ENCODE results near the gene GPR17. TPM values are rescaled to one million over a fixed set of nuclear protein-coding genes. Genes with fewer than 3 reads are reported as not detected.

The GPR17 gene
- total RNA-seq, 2 experiments from 2014 or later: 0.22 TPM; not detected in 1

GRCh38 chr2:127606625-127607398, 39.1 kb upstream of the GPR17 start:
- no peak for DNase-seq (ENCODE audit: low spot score)
- Histone ChIP-seq H3K4me2 (ENCODE audit: low read length) (no peak overlapping the region), H2AFZ (ENCODE audit: low read length) (no peak overlapping the region), H3K79me2 (ENCODE audit: insufficient read depth, low read depth, low read length) (no peaks in the 10 kb centered on the region), H3K27ac (ENCODE audit: low read depth, low read length, poor library complexity, severe bottlenecking) (no peak overlapping the region), H3K36me3 (ENCODE audit: insufficient read depth, low read length) (no peaks in the 10 kb centered on the region), H3K9me3 (ENCODE audit: low read length) (no peaks in the 10 kb centered on the region), H4K20me1 (ENCODE audit: insufficient read depth, low read length) (no peaks in the 10 kb centered on the region), H3K9me2 (ENCODE audit: insufficient read depth, low read length) (no peaks in the 10 kb centered on the region), H3K4me3 (ENCODE audit: low read depth, low read length, poor library complexity, severe bottlenecking) (no peak overlapping the region), H3K4me1 (ENCODE audit: insufficient read depth, low read length, poor library complexity, severe bottlenecking) (no peaks in the 10 kb centered on the region)
- ChIA-PET POLR2A (no interaction called here), CTCF (ENCODE audit: unreplicated experiment) (no interaction called here)
- BruUV-seq (replicated peaks): no TSS peak
- intact Hi-C loops (cut with micrococcal nuclease; ENCODE audit: unreplicated experiment): no loop called here
- TF ChIP-seq CTCF (conservative IDR thresholded peaks at IDR 0.05; ENCODE audit: low read length) (no peak), EZH2phosphoT487 (IDR thresholded peaks at IDR 0.05; ENCODE audit: borderline replicate concordance, low read depth, low read length) (no peak)

- intact Hi-C loops (cut with micrococcal nuclease; ENCODE audit: unreplicated experiment): no loop called here
- Histone ChIP-seq H3K79me2 (ENCODE audit: insufficient read depth, low read depth, low read length) (no peaks in the 10 kb centered on the region), H2AFZ (ENCODE audit: low read length) (no peak overlapping the region), H3K9me2 (ENCODE audit: insufficient read depth, low read length) (no peaks in the 10 kb centered on the region), H3K4me2 (ENCODE audit: low read length) (no peak overlapping the region), H3K9me3 (ENCODE audit: low read length) (no peaks in the 10 kb centered on the region), H3K36me3 (ENCODE audit: insufficient read depth, low read length) (no peaks in the 10 kb centered on the region), H3K4me1 (ENCODE audit: insufficient read depth, low read length, poor library complexity, severe bottlenecking) (no peaks in the 10 kb centered on the region), H3K4me3 (ENCODE audit: low read depth, low read length, poor library complexity, severe bottlenecking) (no peak overlapping the region), H3K27ac (ENCODE audit: low read depth, low read length, poor library complexity, severe bottlenecking) (no peak overlapping the region), H4K20me1 (ENCODE audit: insufficient read depth, low read length) (no peaks in the 10 kb centered on the region)
- TF ChIP-seq CTCF (conservative IDR thresholded peaks at IDR 0.05; ENCODE audit: low read length) (no peak), EZH2phosphoT487 (IDR thresholded peaks at IDR 0.05; ENCODE audit: borderline replicate concordance, low read depth, low read length) (no peak)
- CTCF ChIA-PET (ENCODE audit: unreplicated experiment): no interaction called here
- POLR2A ChIA-PET: interaction anchor here (0.7 kb wide), 1 partner anchor 31 kb away, joined by 3 read pairs; no protein-coding TSS in a partner anchor
- DNase-seq (ENCODE audit: low spot score): no peak
- no TSS peak for BruUV-seq (replicated peaks)
Observed at GRCh38 chr2:127607399-127607908, 38.5 kb upstream of the GPR17 start.

Measured in OCI-LY7 (cell line).